Activated T-cell treated with anti-CD3 and anti-CD28 coated beads, Interleukin-2, amount 50 U/mL, for 72 hours (primary cell): Measurements from ENCODE around the gene ADAM30. TPM values are rescaled to one million over a fixed set of nuclear protein-coding genes. Genes with fewer than 3 reads are reported as not detected.

Experiments
- ATAC-seq, 2 donors: fragments of 150-1000 bp; cut with Tn5 transposase; replicated peaks in 1 of 2; 2 replicates each; pipeline ENCODE4 v1.10.0; 2021; ENCODE audit warnings: moderate library complexity in 2 of 2, mild to moderate bottlenecking in 1 of 2
- DNase-seq, 2 donors: peaks; one replicate each; pipeline ENCODE4 v3.0.0; 2021 to 2022; ENCODE audit warnings: mixed read lengths in 1 of 2
- H3K27ac Mint-ChIP-seq: one replicate; pipeline ENCODE4 v1.8.0; 2022; ENCODE audit warnings: mild to moderate bottlenecking, moderate library complexity, mixed read lengths
- H3K27me3 Mint-ChIP-seq: one replicate; pipeline ENCODE4 v1.8.0; 2022; ENCODE audit warnings: low read depth, mixed read lengths
- H3K36me3 Mint-ChIP-seq, 2 donors: one replicate each; pipeline ENCODE4 v1.8.0; 2022; ENCODE audit warnings: mixed read lengths in 2 of 2, mild to moderate bottlenecking in 1 of 2; ENCODE audit not compliant: insufficient read depth in 2 of 2
- H3K4me1 Mint-ChIP-seq: one replicate; pipeline ENCODE4 v1.8.0; 2022; ENCODE audit warnings: low read depth, mixed read lengths
- H3K4me3 Mint-ChIP-seq, 2 donors: one replicate each; pipeline ENCODE4 v1.8.0; 2022; ENCODE audit warnings: mild to moderate bottlenecking in 2 of 2, mixed read lengths in 2 of 2, moderate library complexity in 2 of 2
- H3K9me3 Mint-ChIP-seq, 2 donors: one replicate each; pipeline ENCODE4 v1.8.0; 2022; ENCODE audit warnings: mixed read lengths in 2 of 2
- total RNA-seq, 2 donors: library from RNA; stranded (reverse); gene quantifications; one replicate each; pipeline ENCODE4 v1.2.3, GENCODE V29; 2022

The ADAM30 gene
- total RNA-seq, 2 donors from 2014 or later, result not detected

DNA sequence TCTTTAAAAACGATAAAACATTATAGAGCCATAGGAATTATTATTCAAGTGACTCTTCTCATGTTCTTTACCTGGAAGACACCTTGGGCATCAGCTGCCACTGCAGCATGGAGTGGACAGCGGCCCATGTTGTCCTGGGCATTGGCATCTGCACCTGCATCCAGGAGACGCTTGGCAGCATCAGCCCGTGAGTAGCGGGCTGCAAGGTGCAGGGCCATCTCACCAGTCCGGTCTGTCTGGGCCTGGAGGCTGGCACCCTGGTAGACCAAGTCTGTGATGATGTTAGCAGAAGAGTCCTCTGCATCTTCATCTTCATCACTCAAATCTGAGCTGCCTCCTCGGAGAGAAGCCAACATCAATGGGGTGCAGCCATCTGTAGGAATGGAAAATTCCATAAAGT, 22.9 kb upstream of the ADAM30 start:
- Mint-ChIP-seq H3K27me3 (no peaks in the 10 kb centered on the region), H3K4me1 (no peaks in the 10 kb centered on the region), H3K9me3 (no peaks in the 10 kb centered on the region), H3K27ac (no peak overlapping the region), H3K36me3 (peaks cover 6 to 47% of the 10 kb centered on the region in 2 donors), H3K4me3 (no peak overlapping the region)
- no peak for ATAC-seq
- DNase-seq, result no peak

DNA sequence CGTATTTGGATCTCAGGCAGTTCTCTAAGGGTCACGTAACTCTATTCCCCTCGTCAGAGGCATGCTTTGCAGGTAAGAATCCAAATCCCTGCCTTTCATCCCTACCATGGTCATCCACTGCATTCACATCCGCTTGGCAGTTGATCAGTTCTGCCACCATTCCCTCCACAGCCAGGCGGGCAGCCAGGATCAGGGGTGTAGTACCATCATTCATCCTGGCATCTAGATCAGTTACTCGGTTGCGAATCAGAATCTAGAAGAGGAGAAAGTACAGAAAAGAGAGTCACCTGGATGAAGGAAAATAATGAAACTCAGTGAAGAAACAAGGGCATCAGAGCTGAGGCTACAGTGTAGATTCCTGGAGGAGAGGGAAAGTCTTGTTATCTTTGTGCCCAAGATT, 22.0 kb upstream of the ADAM30 start:
- no peak for ATAC-seq
- Mint-ChIP-seq H3K4me3 (no peak overlapping the region), H3K27ac (no peak overlapping the region), H3K27me3 (no peaks in the 10 kb centered on the region), H3K9me3 (no peaks in the 10 kb centered on the region), H3K36me3 (peaks cover 6 to 44% of the 10 kb centered on the region in 2 donors), H3K4me1 (no peaks in the 10 kb centered on the region)
- no peak for DNase-seq

DNA sequence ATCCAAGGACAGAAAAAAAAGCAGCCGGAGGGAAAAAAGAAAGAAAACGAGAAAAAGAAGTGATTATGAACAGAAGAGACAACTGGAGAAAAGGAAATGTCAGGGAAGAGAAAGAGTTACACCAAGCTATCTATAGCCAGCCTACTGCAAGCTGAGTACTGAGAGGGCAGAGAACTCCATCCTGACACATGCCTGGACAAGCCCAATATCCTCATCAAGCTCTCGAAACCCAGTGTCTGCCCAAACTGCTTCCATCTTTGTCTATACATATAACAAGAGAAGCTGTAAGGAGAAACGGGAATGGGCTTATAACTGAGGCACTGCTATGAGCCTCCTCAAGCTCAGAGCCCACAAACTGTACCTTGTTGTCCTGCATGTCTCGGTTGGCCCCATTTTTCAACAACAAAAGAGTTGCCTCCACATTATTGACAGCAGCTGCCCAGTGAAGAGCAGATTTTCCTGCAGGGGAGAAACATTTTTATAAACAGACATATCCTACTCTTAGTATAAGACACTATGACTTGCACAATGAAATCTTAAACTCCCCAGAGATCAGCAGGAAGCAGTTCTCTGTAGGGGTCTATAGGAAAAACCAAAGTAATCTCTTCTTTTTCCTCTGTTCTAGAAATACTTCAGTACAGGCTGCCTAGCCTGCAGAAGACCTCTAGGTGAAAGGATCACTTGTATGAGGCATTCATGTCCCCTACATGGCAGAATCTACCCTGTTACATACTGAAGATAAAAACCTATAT, 21.2 kb upstream of the ADAM30 start:
- no peaks in the 10 kb centered on the region for H3K4me1 Mint-ChIP-seq
- no peak for DNase-seq
- H3K4me3 Mint-ChIP-seq, result no peak overlapping the region
- H3K36me3 Mint-ChIP-seq, result peaks cover 6 to 43% of the 10 kb centered on the region in 2 donors
- H3K9me3 Mint-ChIP-seq, result no peaks in the 10 kb centered on the region
- H3K27ac Mint-ChIP-seq, result peak overlapping the region; percentile 38
- no peaks in the 10 kb centered on the region for H3K27me3 Mint-ChIP-seq
- ATAC-seq, result no peak

- Mint-ChIP-seq H3K4me1 (no peaks in the 10 kb centered on the region), H3K27ac (no peak overlapping the region), H3K9me3 (no peaks in the 10 kb centered on the region), H3K27me3 (no peaks in the 10 kb centered on the region), H3K36me3 (peaks cover 4 to 34% of the 10 kb centered on the region in 2 donors), H3K4me3 (no peak overlapping the region)
- no peak for ATAC-seq
- no peak for DNase-seq
Measured at GRCh38 chr1:119915517-119915916, 19.2 kb upstream of the ADAM30 start.

- ATAC-seq (no peak), DNase-seq (no peak)
- H3K4me3 Mint-ChIP-seq, result no peak overlapping the region
- H3K4me1 Mint-ChIP-seq, result no peaks in the 10 kb centered on the region
- no peak overlapping the region for H3K27ac Mint-ChIP-seq
- no peaks in the 10 kb centered on the region for H3K9me3 Mint-ChIP-seq
- no peaks in the 10 kb centered on the region for H3K27me3 Mint-ChIP-seq
- peaks cover 3 to 27% of the 10 kb centered on the region in 2 donors for H3K36me3 Mint-ChIP-seq
Measured at GRCh38 chr1:119914071-119914470, 17.8 kb upstream of the ADAM30 start.

DNA sequence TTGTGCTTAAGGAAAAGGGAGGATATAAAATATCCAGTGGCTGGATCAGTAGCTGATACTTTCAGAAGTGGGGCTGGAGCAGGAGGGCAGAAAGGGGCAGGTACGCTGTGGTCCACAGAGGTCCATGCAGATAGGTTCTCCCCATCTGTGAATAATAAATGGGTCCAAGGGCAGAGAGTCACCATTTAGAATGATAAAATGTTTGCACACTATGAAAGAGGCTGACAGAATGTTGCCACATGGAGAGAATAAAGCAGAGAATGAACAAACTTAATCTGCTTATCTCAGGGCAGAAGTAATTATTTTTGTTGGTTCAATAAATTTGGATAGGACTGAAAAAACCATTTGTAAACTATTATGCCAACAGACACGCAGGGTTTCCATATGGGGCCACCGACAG, 16.6 kb upstream of the ADAM30 start:
- DNase-seq (no peak), ATAC-seq (no peak)
- H3K27me3 Mint-ChIP-seq, result no peaks in the 10 kb centered on the region
- no peak overlapping the region for H3K4me3 Mint-ChIP-seq
- no peak overlapping the region for H3K27ac Mint-ChIP-seq
- H3K9me3 Mint-ChIP-seq, result no peaks in the 10 kb centered on the region
- H3K36me3 Mint-ChIP-seq, result peaks cover 3 to 22% of the 10 kb centered on the region in 2 donors
- H3K4me1 Mint-ChIP-seq, result no peaks in the 10 kb centered on the region

DNA sequence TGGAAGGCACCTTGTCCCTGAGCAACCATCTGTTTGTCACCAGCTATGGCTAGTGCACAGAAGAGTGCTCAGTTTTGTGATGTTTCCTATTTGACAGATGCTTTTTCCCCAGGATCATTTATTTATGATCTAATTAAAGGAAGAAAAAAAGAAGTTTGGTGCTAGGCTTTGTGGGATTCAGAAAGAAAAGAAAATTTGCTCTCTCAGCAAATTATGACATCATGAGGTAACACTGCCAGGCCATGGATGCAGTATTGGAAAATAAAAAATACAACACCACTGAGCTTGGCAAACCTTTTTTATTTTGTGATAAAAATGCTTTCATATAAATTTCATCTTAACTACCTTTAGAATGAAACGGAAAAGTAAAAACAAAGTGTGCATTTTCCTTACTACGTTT, 15.5 kb upstream of the ADAM30 start:
- H3K36me3 Mint-ChIP-seq, result peaks cover 0 to 17% of the 10 kb centered on the region in 2 donors
- ATAC-seq, result no peak
- no peaks in the 10 kb centered on the region for H3K4me1 Mint-ChIP-seq
- no peak overlapping the region for H3K4me3 Mint-ChIP-seq
- H3K27ac Mint-ChIP-seq, result no peak overlapping the region
- H3K27me3 Mint-ChIP-seq, result no peaks in the 10 kb centered on the region
- no peak for DNase-seq
- H3K9me3 Mint-ChIP-seq, result no peaks in the 10 kb centered on the region

DNA sequence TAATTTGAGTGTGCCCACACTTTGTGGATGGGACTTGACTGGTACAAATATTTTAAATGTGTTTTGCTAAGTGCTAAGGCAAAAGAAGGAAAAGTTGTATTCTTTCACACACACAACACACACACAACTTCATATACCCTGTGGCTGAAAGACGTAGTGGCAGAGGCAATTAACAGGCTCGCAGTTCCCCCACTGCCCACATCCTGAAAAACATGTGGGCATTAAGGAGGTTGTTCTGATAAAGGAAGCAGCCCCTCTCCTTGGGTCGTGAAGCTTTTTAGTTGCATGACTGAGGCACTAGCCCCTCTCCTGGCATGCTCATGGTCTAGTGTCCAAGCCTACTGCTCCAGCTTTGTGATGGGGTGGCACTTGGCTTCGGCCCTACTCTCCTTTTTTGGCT, 14.3 kb upstream of the ADAM30 start:
- DNase-seq (no peak), ATAC-seq (no peak)
- Mint-ChIP-seq H3K9me3 (peaks cover 0 to 5% of the 10 kb centered on the region in 2 donors), H3K27me3 (peaks cover 6% of the 10 kb centered on the region), H3K4me3 (no peak overlapping the region), H3K27ac (peak overlapping the region; percentile 52), H3K4me1 (no peaks in the 10 kb centered on the region), H3K36me3 (peaks cover 0 to 10% of the 10 kb centered on the region in 2 donors)

DNA sequence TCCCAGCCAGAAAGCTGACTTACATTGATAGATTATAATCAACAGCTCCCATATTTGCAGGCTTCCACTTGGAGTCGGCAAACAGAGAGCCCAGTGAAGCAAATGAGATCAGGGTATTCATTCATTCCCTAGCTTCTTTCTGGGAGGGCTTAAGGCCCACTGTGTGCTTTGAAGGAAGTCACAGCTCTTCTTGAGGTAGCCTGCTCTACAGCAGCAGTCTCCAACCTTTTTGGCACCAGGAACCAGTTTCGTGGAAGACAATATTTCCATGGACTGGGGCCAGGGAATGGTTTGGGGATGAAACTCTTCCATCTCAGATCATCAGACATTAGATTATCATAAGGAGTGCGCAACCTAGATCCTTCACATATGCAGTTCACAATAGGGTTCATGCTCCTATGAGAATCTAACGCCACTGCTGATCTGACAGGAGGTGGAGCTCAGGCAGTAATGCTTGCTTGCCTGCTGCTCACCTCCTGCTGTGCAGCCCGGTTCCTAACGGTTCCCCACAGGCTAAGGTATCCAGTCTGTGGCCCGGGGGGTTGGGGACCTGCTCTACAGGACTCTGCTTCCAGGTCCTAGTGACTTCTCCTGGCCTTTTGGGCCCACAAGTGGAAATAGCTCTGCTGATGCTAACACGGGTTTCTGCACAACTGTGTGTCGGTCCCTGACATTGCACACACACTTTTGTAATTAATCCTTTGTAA, 13.7 kb upstream of the ADAM30 start:
- peaks cover 6% of the 10 kb centered on the region for H3K27me3 Mint-ChIP-seq
- no peaks in the 10 kb centered on the region for H3K4me1 Mint-ChIP-seq
- no peak overlapping the region for H3K27ac Mint-ChIP-seq
- DNase-seq, result no peak
- no peak overlapping the region for H3K4me3 Mint-ChIP-seq
- peaks cover 0 to 5% of the 10 kb centered on the region in 2 donors for H3K36me3 Mint-ChIP-seq
- no peak for ATAC-seq
- H3K9me3 Mint-ChIP-seq, result peaks cover 2 to 5% of the 10 kb centered on the region in 2 donors

- H3K4me1 Mint-ChIP-seq, result no peaks in the 10 kb centered on the region
Measured at GRCh38 chr1:119908661-119909060, 12.3 kb upstream of the ADAM30 start.

GRCh38 chr1:119906927-119907652, 10.8 kb upstream of the ADAM30 start:
- DNase-seq (no peak), ATAC-seq (no peak)
- Mint-ChIP-seq H3K27ac (no peak overlapping the region), H3K36me3 (no peaks in the 10 kb centered on the region), H3K4me3 (no peak overlapping the region), H3K9me3 (peaks cover 5 to 6% of the 10 kb centered on the region in 2 donors), H3K4me1 (no peaks in the 10 kb centered on the region), H3K27me3 (peaks cover 6% of the 10 kb centered on the region)

More at GRCh38 chr1:119908661-119909060, 12.3 kb upstream of the ADAM30 start:
- ATAC-seq (no peak), DNase-seq (no peak)
- H3K27ac Mint-ChIP-seq, result no peak overlapping the region
- H3K4me3 Mint-ChIP-seq, result no peak overlapping the region
- H3K9me3 Mint-ChIP-seq, result peaks cover 5 to 6% of the 10 kb centered on the region in 2 donors
- H3K36me3 Mint-ChIP-seq, result no peaks in the 10 kb centered on the region
- peaks cover 6% of the 10 kb centered on the region for H3K27me3 Mint-ChIP-seq

- Mint-ChIP-seq H3K36me3 (no peaks in the 10 kb centered on the region), H3K4me3 (no peak overlapping the region), H3K27ac (no peak overlapping the region), H3K9me3 (peaks cover 5 to 6% of the 10 kb centered on the region in 2 donors), H3K27me3 (peaks cover 6% of the 10 kb centered on the region), H3K4me1 (no peaks in the 10 kb centered on the region)
- DNase-seq, result no peak
- no peak for ATAC-seq
Measured at GRCh38 chr1:119903443-119903835, 7.1 kb upstream of the ADAM30 start.

DNA sequence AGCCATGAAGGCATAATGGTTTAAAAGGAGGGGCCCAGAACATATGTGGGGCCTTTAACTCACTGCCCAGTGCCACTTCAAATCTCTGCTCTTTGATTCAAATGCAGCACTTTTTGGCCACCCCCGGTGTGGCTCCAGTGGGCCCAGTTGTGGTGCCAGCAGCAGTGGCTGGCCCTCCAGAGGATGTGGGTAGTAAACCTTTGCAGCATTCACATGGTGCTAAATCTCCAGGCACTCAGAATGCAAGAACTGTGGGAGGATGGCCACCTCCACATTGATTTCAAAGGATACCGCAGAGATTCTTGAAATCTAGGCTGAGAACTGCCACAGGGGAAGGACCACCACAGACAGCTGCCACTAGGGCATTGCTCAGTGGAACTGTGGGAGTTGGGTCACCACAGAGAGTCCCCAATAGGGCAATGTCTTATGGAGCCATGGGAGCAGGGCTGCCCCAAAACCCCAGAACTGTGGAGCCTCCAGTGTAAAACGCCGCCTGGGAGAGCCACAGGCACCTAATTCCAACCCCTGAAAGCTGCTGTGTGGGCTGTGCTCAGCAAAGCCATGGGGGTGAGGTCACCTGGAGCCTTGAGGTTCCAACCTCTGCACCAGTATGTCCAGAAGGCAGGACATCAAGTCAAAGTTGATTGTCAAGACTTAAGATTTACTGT, 6.6 kb upstream of the ADAM30 start:
- Mint-ChIP-seq H3K27ac (no peak overlapping the region), H3K4me1 (no peaks in the 10 kb centered on the region), H3K27me3 (peaks cover 6% of the 10 kb centered on the region), H3K9me3 (peaks cover 5 to 6% of the 10 kb centered on the region in 2 donors), H3K4me3 (no peak overlapping the region), H3K36me3 (no peaks in the 10 kb centered on the region)
- peak in 1 of 2 donors; percentile 23 for ATAC-seq
- DNase-seq, result no peak
